ENCODE measurements around the gene MCUR1.
A peak's percentile ranks its signal among the peaks of the same experiment; 100 is the strongest.
"Not testable (repeated sequence)": the region's sequence is repeated elsewhere in the genome, so short reads cannot be mapped to it uniquely, and the experiment has no call there.

MCUR1 gene

GRCh38 chr6:13772358-13773030 lies 41.9 kb downstream of the MCUR1 start:
- not testable (repeated sequence) for H3K9me3 ChIP-seq (ENCODE audit: control insufficient read depth, low read length); H3K9ac ChIP-seq (ENCODE audit: low read length); H3K27me3 ChIP-seq (replicated peaks; ENCODE audit: control insufficient read depth, insufficient read depth, low read length); H3K36me3 ChIP-seq (ENCODE audit: control insufficient read depth, insufficient read depth, low read length, severe bottlenecking); H3K4me1 ChIP-seq (ENCODE audit: control insufficient read depth, insufficient read depth, low read length); DNase-seq (ENCODE audit: low read depth); H3K4me3 ChIP-seq (ENCODE audit: low read length)

GRCh38 chr6:13769655-13770053 lies 44.7 kb downstream of the MCUR1 start:
- Histone ChIP-seq H3K9ac (ENCODE audit: low read length) (no peak overlapping the region), H3K36me3 (ENCODE audit: control insufficient read depth, insufficient read depth, low read length, severe bottlenecking) (no peaks in the 10 kb centered on the region), H3K4me1 (ENCODE audit: control insufficient read depth, insufficient read depth, low read length) (peaks cover 22% of the 10 kb centered on the region), H3K27me3 (replicated peaks; ENCODE audit: control insufficient read depth, insufficient read depth, low read length) (no peaks in the 10 kb centered on the region), H3K4me3 (ENCODE audit: low read length) (no peak overlapping the region), H3K9me3 (ENCODE audit: control insufficient read depth, low read length) (no peaks in the 10 kb centered on the region)
- no peak for DNase-seq (ENCODE audit: low read depth)

DNA sequence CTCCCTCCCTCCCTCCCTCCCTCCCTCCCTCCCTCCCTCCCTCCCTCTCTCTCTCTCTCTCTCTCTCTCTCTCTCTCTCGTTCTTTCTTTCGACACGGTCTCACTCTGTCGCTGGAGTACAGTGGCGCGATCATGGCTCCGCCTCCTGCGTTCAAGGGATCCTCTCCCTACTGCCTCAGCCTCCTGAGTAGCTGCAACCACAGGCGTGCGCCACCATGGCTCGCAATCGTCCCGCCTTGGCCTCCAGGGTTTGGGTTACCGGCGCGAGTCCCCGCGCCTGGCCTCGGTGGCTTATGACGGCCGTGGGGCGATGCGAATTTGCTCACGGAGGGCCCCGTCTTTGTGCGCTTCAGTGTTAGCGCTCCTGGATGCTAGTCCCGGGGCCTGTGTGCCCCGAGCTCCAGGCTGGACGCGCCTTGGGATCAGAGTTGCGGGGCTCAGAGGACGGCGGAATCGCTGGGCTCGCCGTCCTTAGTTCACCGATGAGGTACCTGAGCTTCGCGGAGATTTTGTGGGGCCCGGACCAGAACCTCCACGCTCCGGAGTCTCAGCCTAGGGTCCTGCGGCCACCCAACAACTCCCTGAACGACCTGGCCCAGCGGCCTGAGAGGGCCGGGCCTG lies 45.2 kb downstream of the MCUR1 start:
- H3K36me3 ChIP-seq (ENCODE audit: control insufficient read depth, insufficient read depth, low read length, severe bottlenecking): no peaks in the 10 kb centered on the region
- no peak overlapping the region for H3K9ac ChIP-seq (ENCODE audit: low read length)
- no peaks in the 10 kb centered on the region for H3K9me3 ChIP-seq (ENCODE audit: control insufficient read depth, low read length)
- DNase-seq (ENCODE audit: low read depth): no peak
- H3K4me1 ChIP-seq (ENCODE audit: control insufficient read depth, insufficient read depth, low read length): peaks cover 22% of the 10 kb centered on the region
- no peaks in the 10 kb centered on the region for H3K27me3 ChIP-seq (replicated peaks; ENCODE audit: control insufficient read depth, insufficient read depth, low read length)
- H3K4me3 ChIP-seq (ENCODE audit: low read length): no peak overlapping the region

DNA sequence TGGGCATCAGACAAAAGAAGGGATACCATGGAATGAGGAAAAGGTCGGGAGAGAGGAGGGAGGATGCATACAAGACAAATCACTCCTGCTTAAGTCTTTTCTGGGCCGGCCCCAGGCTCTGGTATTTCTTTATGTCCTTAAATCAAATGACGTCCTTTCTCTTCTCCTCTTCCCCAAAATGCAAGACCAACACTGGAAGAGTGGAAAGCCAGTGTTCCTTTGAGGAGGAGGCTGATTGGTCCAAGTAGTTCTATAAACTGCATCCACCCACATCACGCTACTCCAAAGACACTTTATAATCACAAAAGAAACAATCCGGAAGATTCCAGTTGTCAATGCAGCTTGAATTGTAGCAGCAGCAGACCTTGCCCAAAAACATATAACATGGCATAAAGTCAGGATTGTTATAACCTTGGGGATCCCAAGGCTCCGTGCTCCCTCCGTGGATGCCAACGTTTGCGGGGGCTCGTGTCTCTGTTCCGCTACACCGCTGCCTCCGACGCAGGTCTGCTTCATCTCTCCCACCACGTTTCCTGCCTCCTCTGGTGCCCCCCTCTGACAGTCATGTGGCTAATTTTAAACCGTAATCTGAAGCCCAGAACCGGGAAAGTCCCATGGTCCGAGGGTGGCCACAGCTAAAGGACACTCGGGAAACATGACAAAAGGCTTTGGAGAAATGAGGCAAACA lies 47.1 kb downstream of the MCUR1 start:
- Histone ChIP-seq H3K4me3 (ENCODE audit: low read length) (peak overlapping the region; percentile 78), H3K9me3 (ENCODE audit: control insufficient read depth, low read length) (no peaks in the 10 kb centered on the region), H3K36me3 (ENCODE audit: control insufficient read depth, insufficient read depth, low read length, severe bottlenecking) (no peaks in the 10 kb centered on the region), H3K27me3 (replicated peaks; ENCODE audit: control insufficient read depth, insufficient read depth, low read length) (no peaks in the 10 kb centered on the region), H3K9ac (ENCODE audit: low read length) (peak overlapping the region; percentile 81), H3K4me1 (ENCODE audit: control insufficient read depth, insufficient read depth, low read length) (peaks cover 35% of the 10 kb centered on the region)
- peak; percentile 63 for DNase-seq (ENCODE audit: low read depth)

DNA sequence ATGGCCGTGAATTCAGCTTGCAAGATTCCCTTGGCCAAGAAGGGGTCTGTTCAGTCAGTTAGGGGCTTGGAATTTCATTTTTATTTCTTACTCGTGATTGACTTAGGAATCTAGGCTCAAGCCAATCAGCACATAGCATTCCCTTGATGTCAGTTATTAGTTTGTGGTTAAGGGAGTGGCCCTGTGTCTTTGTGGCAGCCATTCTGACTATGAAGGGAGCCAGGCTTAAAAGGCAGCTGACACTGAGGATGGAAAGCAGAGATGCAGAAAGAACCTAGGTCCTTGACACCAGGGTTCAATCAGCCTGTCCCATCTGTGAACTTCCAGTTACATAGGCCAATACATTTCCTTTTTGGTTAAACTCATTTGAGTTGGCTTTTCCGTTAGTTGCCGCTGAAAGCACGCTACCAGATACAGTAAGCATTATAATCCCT lies 48.1 kb downstream of the MCUR1 start:
- Histone ChIP-seq H3K4me3 (ENCODE audit: low read length) (peak overlapping the region; percentile 34), H3K9ac (ENCODE audit: low read length) (peak overlapping the region; percentile 44), H3K27me3 (replicated peaks; ENCODE audit: control insufficient read depth, insufficient read depth, low read length) (no peaks in the 10 kb centered on the region), H3K4me1 (ENCODE audit: control insufficient read depth, insufficient read depth, low read length) (peaks cover 44% of the 10 kb centered on the region), H3K9me3 (ENCODE audit: control insufficient read depth, low read length) (no peaks in the 10 kb centered on the region), H3K36me3 (ENCODE audit: control insufficient read depth, insufficient read depth, low read length, severe bottlenecking) (no peaks in the 10 kb centered on the region)
- DNase-seq (ENCODE audit: low read depth): peak; percentile 68

GRCh38 chr6:13765570-13765969 lies 48.8 kb downstream of the MCUR1 start:
- no peak overlapping the region for H3K9ac ChIP-seq (ENCODE audit: low read length)
- no peak overlapping the region for H3K4me3 ChIP-seq (ENCODE audit: low read length)
- H3K9me3 ChIP-seq (ENCODE audit: control insufficient read depth, low read length): no peaks in the 10 kb centered on the region
- H3K4me1 ChIP-seq (ENCODE audit: control insufficient read depth, insufficient read depth, low read length): peaks cover 49% of the 10 kb centered on the region
- no peaks in the 10 kb centered on the region for H3K27me3 ChIP-seq (replicated peaks; ENCODE audit: control insufficient read depth, insufficient read depth, low read length)
- no peaks in the 10 kb centered on the region for H3K36me3 ChIP-seq (ENCODE audit: control insufficient read depth, insufficient read depth, low read length, severe bottlenecking)
- DNase-seq (ENCODE audit: low read depth): peak; percentile 30

GRCh38 chr6:13764996-13765395 lies 49.4 kb downstream of the MCUR1 start:
- Histone ChIP-seq H3K36me3 (ENCODE audit: control insufficient read depth, insufficient read depth, low read length, severe bottlenecking) (no peaks in the 10 kb centered on the region), H3K9me3 (ENCODE audit: control insufficient read depth, low read length) (no peaks in the 10 kb centered on the region), H3K4me1 (ENCODE audit: control insufficient read depth, insufficient read depth, low read length) (peaks cover 55% of the 10 kb centered on the region), H3K9ac (ENCODE audit: low read length) (no peak overlapping the region), H3K27me3 (replicated peaks; ENCODE audit: control insufficient read depth, insufficient read depth, low read length) (no peaks in the 10 kb centered on the region), H3K4me3 (ENCODE audit: low read length) (no peak overlapping the region)
- no peak for DNase-seq (ENCODE audit: low read depth)

- H3K4me1 ChIP-seq (ENCODE audit: control insufficient read depth, insufficient read depth, low read length): peaks cover 55% of the 10 kb centered on the region
- no peaks in the 10 kb centered on the region for H3K27me3 ChIP-seq (replicated peaks; ENCODE audit: control insufficient read depth, insufficient read depth, low read length)
- H3K9ac ChIP-seq (ENCODE audit: low read length): no peak overlapping the region
- H3K9me3 ChIP-seq (ENCODE audit: control insufficient read depth, low read length): no peaks in the 10 kb centered on the region
- no peaks in the 10 kb centered on the region for H3K36me3 ChIP-seq (ENCODE audit: control insufficient read depth, insufficient read depth, low read length, severe bottlenecking)
- no peak overlapping the region for H3K4me3 ChIP-seq (ENCODE audit: low read length)
- DNase-seq (ENCODE audit: low read depth): no peak
Observed at GRCh38 chr6:13763740-13764381, 50.5 kb downstream of the MCUR1 start.

GRCh38 chr6:13762611-13763441 lies 51.5 kb downstream of the MCUR1 start:
- no peaks in the 10 kb centered on the region for H3K36me3 ChIP-seq (ENCODE audit: control insufficient read depth, insufficient read depth, low read length, severe bottlenecking)
- DNase-seq (ENCODE audit: low read depth): peak; percentile 96
- H3K4me3 ChIP-seq (ENCODE audit: low read length): peak overlapping the region; percentile 20
- no peaks in the 10 kb centered on the region for H3K9me3 ChIP-seq (ENCODE audit: control insufficient read depth, low read length)
- no peaks in the 10 kb centered on the region for H3K27me3 ChIP-seq (replicated peaks; ENCODE audit: control insufficient read depth, insufficient read depth, low read length)
- H3K9ac ChIP-seq (ENCODE audit: low read length): peak overlapping the region; percentile 73
- peaks cover 55% of the 10 kb centered on the region for H3K4me1 ChIP-seq (ENCODE audit: control insufficient read depth, insufficient read depth, low read length)

- Histone ChIP-seq H3K4me1 (ENCODE audit: control insufficient read depth, insufficient read depth, low read length) (peaks cover 42% of the 10 kb centered on the region), H3K27me3 (replicated peaks; ENCODE audit: control insufficient read depth, insufficient read depth, low read length) (no peaks in the 10 kb centered on the region), H3K9me3 (ENCODE audit: control insufficient read depth, low read length) (no peaks in the 10 kb centered on the region), H3K4me3 (ENCODE audit: low read length) (peak overlapping the region; percentile 66), H3K9ac (ENCODE audit: low read length) (peak overlapping the region; percentile 73), H3K36me3 (ENCODE audit: control insufficient read depth, insufficient read depth, low read length, severe bottlenecking) (no peaks in the 10 kb centered on the region)
- peak; percentile 80 for DNase-seq (ENCODE audit: low read depth)
Observed at GRCh38 chr6:13761361-13762036, 52.9 kb downstream of the MCUR1 start.

All from adipocyte (in vitro differentiated cells).